Gastrocnemius medialis (tissue), 4 donors: ENCODE measurements around the gene GCLM.

Source experiments
- CTCF ChIP-seq, 5 experiments: fragments of 450-650 bp in 3 of 5; fragments of 200-600 bp in 2 of 5; sonication (generic) in 2 of 5; IDR thresholded peaks in 4 of 5; conservative IDR thresholded peaks in 1 of 5; 1 replicate in 4 of 5; 2 replicates in 1 of 5; pipeline ENCODE4 v1.5.1; 2016 to 2019; ENCODE audit warnings: antibody characterized with exemption in 5 of 5, mild to moderate bottlenecking in 3 of 5, moderate library complexity in 3 of 5
- POLR2A ChIP-seq, 2 donors: fragments of 450-650 bp; IDR thresholded peaks; one replicate each; pipeline ENCODE4 v1.6.1; 2017; ENCODE audit warnings: antibody characterized with exemption in 2 of 2, mild to moderate bottlenecking in 2 of 2, moderate library complexity in 2 of 2

- TF ChIP-seq CTCF (IDR thresholded peaks at IDR 0.05 in 4 of 5, conservative IDR thresholded peaks at IDR 0.05 in 1 of 5): no peak
- TF ChIP-seq POLR2A (IDR thresholded peaks at IDR 0.05): peak; percentile 84 to 89
Measured at GRCh38 chr1:93878889-93879586, 30.2 kb downstream of the GCLM start, which contains the start of gene DNTTIP2.
